Stimulated activated CD8-positive, alpha-beta memory T cell treated with anti-CD3 and anti-CD28 coated beads, Interleukin-2, amount 100 ng/mL, for 48 hours (primary cell): ENCODE data around the gene NALCN.
"Not testable (repeated sequence)": the region's sequence is repeated elsewhere in the genome, so short reads cannot be mapped to it uniquely, and the experiment has no call there.

Experiments
- DNase-seq, 2 donors: peaks; one replicate each; pipeline ENCODE4 v3.0.0-alpha.2; 2020; ENCODE audit warnings: low read depth in 2 of 2

The NALCN gene

GRCh38 chr13:101341464-101341863, 74.8 kb downstream of the NALCN start:
- no peak for DNase-seq

- DNase-seq: no peak
These were observed 77.1 kb downstream of the NALCN start for GRCh38 chr13:101339202-101339601.

GRCh38 chr13:101332583-101332982, 83.7 kb downstream of the NALCN start:
- no peak for DNase-seq

- DNase-seq: no peak
These were observed 84.6 kb downstream of the NALCN start for GRCh38 chr13:101331731-101332130.

GRCh38 chr13:101327871-101328270, 88.4 kb downstream of the NALCN start:
- no peak for DNase-seq

GRCh38 chr13:101326710-101327109, 89.6 kb downstream of the NALCN start:
- DNase-seq: no peak

GRCh38 chr13:101325423-101325822, 90.9 kb downstream of the NALCN start:
- DNase-seq: no peak

GRCh38 chr13:101323601-101324000, 92.7 kb downstream of the NALCN start:
- no peak for DNase-seq

- no peak for DNase-seq
These were observed 98.3 kb downstream of the NALCN start for GRCh38 chr13:101317986-101318523.

GRCh38 chr13:101313479-101313878, 102.8 kb downstream of the NALCN start:
- not testable (repeated sequence) for DNase-seq

- DNase-seq: no peak
These were observed 107.2 kb downstream of the NALCN start for GRCh38 chr13:101309014-101309619.

- no peak for DNase-seq
These were observed 107.9 kb downstream of the NALCN start for GRCh38 chr13:101308247-101309013.

- DNase-seq: no peak
These were observed 109.1 kb downstream of the NALCN start for GRCh38 chr13:101307181-101307701.

- DNase-seq: no peak
These were observed 109.5 kb downstream of the NALCN start for GRCh38 chr13:101306773-101307172.

- DNase-seq: no peak
These were observed 110.3 kb downstream of the NALCN start for GRCh38 chr13:101305981-101306411.

GRCh38 chr13:101303521-101303920, 112.8 kb downstream of the NALCN start:
- DNase-seq: no peak

GRCh38 chr13:101301053-101301452, 115.3 kb downstream of the NALCN start:
- no peak for DNase-seq

- no peak for DNase-seq
These were observed 115.8 kb downstream of the NALCN start for GRCh38 chr13:101300531-101300930.

- DNase-seq: no peak
These were observed 117.8 kb downstream of the NALCN start for GRCh38 chr13:101298517-101298916.

GRCh38 chr13:101297794-101298193, 118.5 kb downstream of the NALCN start:
- no peak for DNase-seq

- DNase-seq: no peak
These were observed 123.6 kb downstream of the NALCN start for GRCh38 chr13:101292711-101293110.

- DNase-seq: no peak
These were observed 124.4 kb downstream of the NALCN start for GRCh38 chr13:101291646-101292515.
